Nephron progenitor cell (in vitro differentiated cells): Measurements from ENCODE around the gene NOS1.

Experiments
- DNase-seq: peaks from one replicate; pipeline ENCODE4 v3.0.0; 2021
- H3K27ac Mint-ChIP-seq: 2 replicates; pipeline ENCODE4 v1.8.0; 2021; ENCODE audit warnings: mild to moderate bottlenecking, moderate library complexity, mixed read lengths
- H3K27me3 Mint-ChIP-seq: 2 replicates; pipeline ENCODE4 v1.8.0; 2021; ENCODE audit warnings: mild to moderate bottlenecking, low read depth, mixed read lengths; ENCODE audit not compliant: poor library complexity
- H3K36me3 Mint-ChIP-seq: 2 replicates; pipeline ENCODE4 v1.8.0; 2021; ENCODE audit warnings: low read depth, mixed read lengths
- H3K4me1 Mint-ChIP-seq: 2 replicates; pipeline ENCODE4 v1.8.0; 2021; ENCODE audit warnings: mixed read lengths
- H3K4me3 Mint-ChIP-seq: 2 replicates; pipeline ENCODE4 v1.8.0; 2021; ENCODE audit warnings: mild to moderate bottlenecking, moderate library complexity, mixed read lengths
- H3K9me3 Mint-ChIP-seq: 2 replicates; pipeline ENCODE4 v1.8.0; 2021; ENCODE audit warnings: mild to moderate bottlenecking, moderate library complexity, mixed read lengths
- TF ChIP-seq, protein P1 (sequence below): fragments of 200-600 bp; sonication (generic); IDR thresholded peaks from 2 replicates; pipeline ENCODE4 v1.5.0; 2021; ENCODE audit warnings: antibody characterized with exemption

Gene NOS1

DNA sequence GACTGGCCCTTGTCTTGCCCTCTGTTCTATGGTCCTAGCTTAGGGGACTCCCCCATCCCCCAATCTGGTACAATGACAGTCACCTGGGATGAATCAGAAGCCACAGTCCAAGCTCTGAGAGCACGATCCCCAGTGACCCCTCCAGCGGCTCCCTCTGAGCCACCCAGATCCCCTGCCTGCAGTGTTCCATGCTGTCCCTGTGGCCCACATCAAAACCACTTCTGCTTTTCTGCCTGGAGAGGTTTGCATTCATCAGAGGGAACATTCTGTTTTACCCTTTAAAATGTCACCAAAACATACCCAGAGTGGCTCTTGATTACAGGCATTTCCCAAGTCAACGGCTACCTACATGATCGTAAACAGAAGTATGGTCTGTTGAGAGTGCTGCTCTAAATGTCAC lies 47.5 kb downstream of the NOS1 start:
- peaks cover 4% of the 10 kb centered on the region for H3K9me3 Mint-ChIP-seq
- DNase-seq: no peak
- no peaks in the 10 kb centered on the region for H3K4me1 Mint-ChIP-seq

DNA sequence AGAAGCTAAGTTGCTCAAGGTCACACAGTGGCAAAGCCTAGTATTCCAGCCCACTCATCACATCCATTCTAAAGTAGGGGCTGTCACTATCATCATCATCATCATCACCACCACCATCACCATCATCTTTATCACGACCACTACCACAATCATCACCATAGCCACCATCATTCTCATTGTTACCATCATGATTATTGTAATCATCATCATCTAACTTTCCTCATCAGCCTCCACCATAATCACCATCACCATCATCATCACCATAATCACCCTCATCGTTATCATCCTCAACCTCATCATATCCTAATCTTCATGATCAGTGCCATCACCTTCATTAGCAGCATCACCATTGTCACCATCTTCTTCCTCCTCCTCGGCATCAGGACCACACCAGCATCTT lies 48.7 kb downstream of the NOS1 start:
- H3K27me3 Mint-ChIP-seq: peaks cover 18% of the 10 kb centered on the region
- no peak overlapping the region for H3K4me3 Mint-ChIP-seq
- H3K36me3 Mint-ChIP-seq: no peaks in the 10 kb centered on the region
- H3K4me1 Mint-ChIP-seq: no peaks in the 10 kb centered on the region
- TF ChIP-seq, protein P1, sequence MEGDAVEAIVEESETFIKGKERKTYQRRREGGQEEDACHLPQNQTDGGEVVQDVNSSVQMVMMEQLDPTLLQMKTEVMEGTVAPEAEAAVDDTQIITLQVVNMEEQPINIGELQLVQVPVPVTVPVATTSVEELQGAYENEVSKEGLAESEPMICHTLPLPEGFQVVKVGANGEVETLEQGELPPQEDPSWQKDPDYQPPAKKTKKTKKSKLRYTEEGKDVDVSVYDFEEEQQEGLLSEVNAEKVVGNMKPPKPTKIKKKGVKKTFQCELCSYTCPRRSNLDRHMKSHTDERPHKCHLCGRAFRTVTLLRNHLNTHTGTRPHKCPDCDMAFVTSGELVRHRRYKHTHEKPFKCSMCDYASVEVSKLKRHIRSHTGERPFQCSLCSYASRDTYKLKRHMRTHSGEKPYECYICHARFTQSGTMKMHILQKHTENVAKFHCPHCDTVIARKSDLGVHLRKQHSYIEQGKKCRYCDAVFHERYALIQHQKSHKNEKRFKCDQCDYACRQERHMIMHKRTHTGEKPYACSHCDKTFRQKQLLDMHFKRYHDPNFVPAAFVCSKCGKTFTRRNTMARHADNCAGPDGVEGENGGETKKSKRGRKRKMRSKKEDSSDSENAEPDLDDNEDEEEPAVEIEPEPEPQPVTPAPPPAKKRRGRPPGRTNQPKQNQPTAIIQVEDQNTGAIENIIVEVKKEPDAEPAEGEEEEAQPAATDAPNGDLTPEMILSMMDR: no peak
- H3K9me3 Mint-ChIP-seq: peaks cover 4% of the 10 kb centered on the region
- DNase-seq: no peak
- H3K27ac Mint-ChIP-seq: no peak overlapping the region

More for the DNA sequence above, 47.5 kb downstream of the NOS1 start:
- Mint-ChIP-seq H3K36me3 (no peaks in the 10 kb centered on the region), H3K4me3 (no peak overlapping the region), H3K27me3 (peaks cover 23% of the 10 kb centered on the region), H3K27ac (no peak overlapping the region)
- TF ChIP-seq, protein P1: no peak

DNA sequence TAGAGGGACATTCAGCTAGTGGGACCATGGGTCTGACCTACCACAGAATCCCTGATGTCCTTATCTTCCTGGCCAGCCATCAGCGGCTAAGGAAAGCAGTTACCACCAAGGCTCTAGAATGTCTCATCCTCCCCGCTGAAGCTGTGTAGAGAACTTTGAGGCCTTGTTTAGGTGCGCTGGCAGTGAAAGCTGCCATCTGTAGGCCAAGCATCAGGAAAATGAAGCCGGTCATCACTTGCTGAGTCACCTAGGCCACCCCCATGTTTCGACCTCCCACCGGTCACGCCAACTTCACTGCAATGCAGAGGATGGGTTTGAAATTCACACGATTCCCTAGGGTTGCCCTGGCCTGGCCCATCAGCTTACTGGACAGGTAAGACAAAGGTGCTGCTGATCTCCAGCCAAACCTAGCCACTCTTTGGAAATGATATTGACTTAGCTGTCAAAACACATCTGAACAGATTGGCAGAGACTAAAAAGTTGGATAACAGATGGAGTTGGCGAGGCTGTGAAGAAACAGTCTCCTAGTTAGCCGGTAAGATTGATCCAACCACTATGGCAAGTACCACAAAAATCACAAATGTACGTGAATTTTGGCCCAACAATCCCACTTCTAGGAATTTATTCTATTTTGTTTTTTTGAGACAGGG lies 52.0 kb downstream of the NOS1 start:
- no peak overlapping the region for H3K27ac Mint-ChIP-seq
- TF ChIP-seq, protein P1: no peak
- H3K36me3 Mint-ChIP-seq: no peaks in the 10 kb centered on the region
- peaks cover 17% of the 10 kb centered on the region for H3K27me3 Mint-ChIP-seq
- no peak for DNase-seq
- H3K4me1 Mint-ChIP-seq: no peaks in the 10 kb centered on the region
- no peaks in the 10 kb centered on the region for H3K9me3 Mint-ChIP-seq
- H3K4me3 Mint-ChIP-seq: no peak overlapping the region

DNA sequence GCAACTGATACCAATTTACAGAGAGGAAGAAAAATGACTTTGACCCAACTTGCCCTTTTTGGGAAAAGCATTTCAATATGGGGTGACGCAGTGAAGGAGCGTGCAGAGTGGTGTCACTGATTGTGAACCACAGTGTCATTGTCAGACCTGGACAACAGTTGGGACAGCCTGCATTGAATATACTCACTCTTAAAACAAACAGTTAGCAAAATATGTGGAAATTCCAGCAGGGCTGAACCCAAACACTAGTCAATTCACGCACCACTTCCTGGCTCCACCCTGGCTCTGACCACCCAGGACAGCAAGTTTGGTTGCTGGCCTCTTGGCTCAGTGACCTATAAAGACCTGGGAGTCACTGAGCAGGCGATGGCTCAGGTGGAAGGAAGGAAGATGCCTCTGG lies 61.3 kb downstream of the NOS1 start:
- no peak overlapping the region for H3K4me3 Mint-ChIP-seq
- peaks cover 47% of the 10 kb centered on the region for H3K27me3 Mint-ChIP-seq
- peak overlapping the region; percentile 48 for H3K27ac Mint-ChIP-seq
- H3K9me3 Mint-ChIP-seq: peaks cover 13% of the 10 kb centered on the region
- H3K36me3 Mint-ChIP-seq: no peaks in the 10 kb centered on the region
- H3K4me1 Mint-ChIP-seq: no peaks in the 10 kb centered on the region
- DNase-seq: no peak
- TF ChIP-seq, protein P1: no peak

DNA sequence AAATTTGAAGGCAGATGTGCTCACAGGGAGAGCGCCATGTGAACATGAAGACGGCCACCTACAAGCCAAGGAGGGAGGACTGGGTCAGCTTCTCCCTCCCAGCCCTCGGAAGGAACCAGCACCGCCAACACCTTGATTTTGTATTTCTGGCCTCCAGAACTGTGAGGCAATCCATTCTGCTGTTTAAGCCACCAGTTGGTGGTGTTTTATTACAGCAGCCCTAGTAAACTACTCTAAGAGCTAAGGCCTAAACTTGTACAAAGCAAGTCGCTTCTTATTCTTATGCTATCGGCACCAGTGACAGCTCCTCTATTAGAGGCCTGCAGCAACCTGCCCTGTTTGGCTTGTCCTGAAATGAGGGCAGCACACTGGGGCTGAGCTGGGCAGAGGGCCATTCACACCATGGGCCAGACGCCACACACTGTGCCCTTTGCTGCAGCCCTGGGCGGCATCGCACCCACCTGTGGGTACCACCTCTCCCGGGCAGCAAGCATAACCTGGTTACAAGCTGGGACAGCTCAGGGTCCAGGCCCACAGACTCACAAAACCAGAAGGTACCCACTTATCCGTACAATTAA lies 62.7 kb downstream of the NOS1 start:
- Mint-ChIP-seq H3K36me3 (no peaks in the 10 kb centered on the region), H3K27me3 (peaks cover 60% of the 10 kb centered on the region), H3K4me3 (no peak overlapping the region), H3K4me1 (peaks cover 6% of the 10 kb centered on the region), H3K9me3 (peaks cover 13% of the 10 kb centered on the region), H3K27ac (peak overlapping the region; percentile 16)
- TF ChIP-seq, protein P1: no peak
- no peak for DNase-seq

DNA sequence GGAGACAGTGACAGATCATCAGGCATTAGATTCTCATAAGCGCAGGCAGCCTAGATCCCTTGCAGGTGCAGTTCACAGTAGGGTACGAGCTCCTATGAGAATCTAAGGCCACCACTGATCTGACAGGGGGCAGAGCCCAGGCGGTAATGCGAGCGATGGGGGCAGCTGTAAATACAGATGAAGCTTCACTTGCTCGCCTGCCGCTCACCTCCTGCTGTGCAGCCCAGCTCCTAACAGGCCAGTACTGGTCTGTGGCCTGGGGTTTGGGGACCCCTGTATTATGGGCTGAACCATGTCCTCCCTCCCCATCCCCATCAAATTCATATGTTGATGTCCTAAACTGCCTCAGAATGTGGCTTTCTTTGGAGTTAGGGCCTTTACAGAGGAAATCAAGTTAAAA lies 63.2 kb downstream of the NOS1 start:
- TF ChIP-seq, protein P1: no peak
- no peak for DNase-seq
- peak overlapping the region; percentile 16 for H3K27ac Mint-ChIP-seq
- no peak overlapping the region for H3K4me3 Mint-ChIP-seq
- H3K27me3 Mint-ChIP-seq: peaks cover 57% of the 10 kb centered on the region
- H3K4me1 Mint-ChIP-seq: peaks cover 6% of the 10 kb centered on the region
- peaks cover 13% of the 10 kb centered on the region for H3K9me3 Mint-ChIP-seq
- no peaks in the 10 kb centered on the region for H3K36me3 Mint-ChIP-seq
